ENCODE data around the gene B4GALNT4. TPM values are rescaled to one million over a fixed set of nuclear protein-coding genes. Genes with fewer than 3 reads are reported as not detected.
"Not testable (repeated sequence)": the region's sequence is repeated elsewhere in the genome, so short reads cannot be mapped to it uniquely, and the experiment has no call there.

Gene B4GALNT4, protein sequence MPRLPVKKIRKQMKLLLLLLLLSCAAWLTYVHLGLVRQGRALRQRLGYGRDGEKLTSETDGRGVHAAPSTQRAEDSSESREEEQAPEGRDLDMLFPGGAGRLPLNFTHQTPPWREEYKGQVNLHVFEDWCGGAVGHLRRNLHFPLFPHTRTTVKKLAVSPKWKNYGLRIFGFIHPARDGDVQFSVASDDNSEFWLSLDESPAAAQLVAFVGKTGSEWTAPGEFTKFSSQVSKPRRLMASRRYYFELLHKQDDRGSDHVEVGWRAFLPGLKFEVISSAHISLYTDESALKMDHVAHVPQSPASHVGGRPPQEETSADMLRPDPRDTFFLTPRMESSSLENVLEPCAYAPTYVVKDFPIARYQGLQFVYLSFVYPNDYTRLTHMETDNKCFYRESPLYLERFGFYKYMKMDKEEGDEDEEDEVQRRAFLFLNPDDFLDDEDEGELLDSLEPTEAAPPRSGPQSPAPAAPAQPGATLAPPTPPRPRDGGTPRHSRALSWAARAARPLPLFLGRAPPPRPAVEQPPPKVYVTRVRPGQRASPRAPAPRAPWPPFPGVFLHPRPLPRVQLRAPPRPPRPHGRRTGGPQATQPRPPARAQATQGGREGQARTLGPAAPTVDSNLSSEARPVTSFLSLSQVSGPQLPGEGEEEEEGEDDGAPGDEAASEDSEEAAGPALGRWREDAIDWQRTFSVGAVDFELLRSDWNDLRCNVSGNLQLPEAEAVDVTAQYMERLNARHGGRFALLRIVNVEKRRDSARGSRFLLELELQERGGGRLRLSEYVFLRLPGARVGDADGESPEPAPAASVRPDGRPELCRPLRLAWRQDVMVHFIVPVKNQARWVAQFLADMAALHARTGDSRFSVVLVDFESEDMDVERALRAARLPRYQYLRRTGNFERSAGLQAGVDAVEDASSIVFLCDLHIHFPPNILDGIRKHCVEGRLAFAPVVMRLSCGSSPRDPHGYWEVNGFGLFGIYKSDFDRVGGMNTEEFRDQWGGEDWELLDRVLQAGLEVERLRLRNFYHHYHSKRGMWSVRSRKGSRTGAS
- total RNA-seq (2014; rRNA removed; shearing (Covaris generic); ENCODE audit: low replicate concordance), result 27.5 and 49.8 TPM in 2 replicates

- Histone ChIP-seq H3K36me3 (peaks cover 15% of the 10 kb centered on the region), H3K9me3 (no peaks in the 10 kb centered on the region), H3K4me3 (peak within 1 kb of the TSS; percentile 53), H3K27me3 (0 out of 2 replicates have a peak, but pooled peaks cover 4% of the 10 kb centered on the region)
- peak; percentile 63 for DNase-seq
Measured at GRCh38 chr11:369336-370018, at the start of gene B4GALNT4. Gene B4GALNT4 (plus strand): TSS chr11:369499. CDS start chr11:369804, 305 bp downstream.

DNA sequence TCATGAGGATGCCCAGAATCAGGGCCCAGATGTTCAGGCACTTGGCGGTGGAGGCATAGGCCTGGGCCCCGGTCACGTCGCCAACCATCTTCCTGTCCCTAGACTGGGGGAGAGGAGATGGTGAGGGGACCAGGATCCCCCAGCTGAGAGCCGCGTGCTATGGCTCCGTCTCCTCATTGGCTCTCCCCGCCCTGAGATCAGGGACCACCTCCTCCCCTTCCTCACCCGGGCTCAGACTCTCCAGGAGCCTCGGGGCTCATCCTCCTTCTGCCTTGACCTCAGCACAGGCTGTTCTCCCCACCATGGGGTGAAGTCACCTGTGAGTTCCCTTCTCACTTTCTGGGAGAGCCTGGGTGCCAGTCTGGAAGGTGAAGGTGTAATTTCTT is 49.4 kb upstream of the B4GALNT4 start:
- peaks cover 20% of the 10 kb centered on the region for H3K36me3 ChIP-seq
- peak overlapping the region; percentile 97 for H3K4me3 ChIP-seq
- not testable (repeated sequence) for H3K9me3 ChIP-seq, DNase-seq, H3K27me3 ChIP-seq

- Histone ChIP-seq H3K9me3 (no peaks in the 10 kb centered on the region), H3K4me3 (no peak overlapping the region), H3K27me3 (no peaks in the 10 kb centered on the region), H3K36me3 (peaks cover 4% of the 10 kb centered on the region)
- DNase-seq, result no peak
Measured at GRCh38 chr11:324156-324555, 45.1 kb upstream of the B4GALNT4 start.

GRCh38 chr11:324593-325517 is 44.4 kb upstream of the B4GALNT4 start:
- not testable (repeated sequence) for DNase-seq, H3K4me3 ChIP-seq, H3K9me3 ChIP-seq

GRCh38 chr11:325796-326591 is 43.3 kb upstream of the B4GALNT4 start:
- DNase-seq, result no peak
- Histone ChIP-seq H3K27me3 (no peaks in the 10 kb centered on the region), H3K4me3 (no peak overlapping the region), H3K9me3 (no peaks in the 10 kb centered on the region), H3K36me3 (no peaks in the 10 kb centered on the region)

More at GRCh38 chr11:324593-325517, 44.4 kb upstream of the B4GALNT4 start:
- not testable (repeated sequence) for H3K27me3 ChIP-seq, H3K36me3 ChIP-seq

DNA sequence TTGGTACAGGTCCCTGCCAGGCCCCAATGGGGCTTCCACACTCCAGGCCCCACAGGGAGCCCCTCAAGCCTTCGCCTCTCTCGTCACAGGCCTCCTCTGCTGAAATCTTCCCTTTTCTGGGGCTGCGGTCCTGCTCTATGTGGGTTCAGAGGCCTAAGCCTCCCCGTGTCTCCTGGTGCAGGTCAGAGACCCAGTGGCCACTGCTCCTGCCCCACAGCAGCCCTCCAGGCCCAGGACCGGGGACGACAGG is 42.8 kb upstream of the B4GALNT4 start:
- H3K27me3 ChIP-seq, result no peaks in the 10 kb centered on the region
- H3K36me3 ChIP-seq, result no peaks in the 10 kb centered on the region
- no peak overlapping the region for H3K4me3 ChIP-seq
- DNase-seq, result no peak
- H3K9me3 ChIP-seq, result peaks cover 2% of the 10 kb centered on the region; the same call in 1 of the 2 replicates

- no peak for DNase-seq
- H3K9me3 ChIP-seq, result peaks cover 6% of the 10 kb centered on the region
- no peaks in the 10 kb centered on the region for H3K27me3 ChIP-seq
- no peak overlapping the region for H3K4me3 ChIP-seq
- no peaks in the 10 kb centered on the region for H3K36me3 ChIP-seq
Measured at GRCh38 chr11:326842-327580, 42.3 kb upstream of the B4GALNT4 start.

DNA sequence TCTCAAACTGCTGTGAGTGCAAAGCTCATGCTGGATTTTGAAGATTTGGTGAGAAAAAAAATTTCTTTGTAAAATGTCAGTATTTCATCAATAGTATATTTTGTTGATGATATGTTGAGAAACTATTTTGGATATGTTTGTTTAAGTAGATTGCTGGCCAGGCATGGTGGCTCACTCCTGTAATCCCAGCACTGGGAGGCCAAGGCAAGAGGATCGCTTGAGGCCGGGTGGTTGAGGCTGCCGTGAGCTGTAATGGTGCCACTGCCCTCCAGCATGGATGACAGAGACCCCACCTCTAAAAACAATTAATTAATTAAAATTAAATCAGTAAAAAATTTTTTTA is 41.7 kb upstream of the B4GALNT4 start:
- DNase-seq, result no peak
- Histone ChIP-seq H3K9me3 (peaks cover 6% of the 10 kb centered on the region), H3K4me3 (no peak overlapping the region), H3K36me3 (no peaks in the 10 kb centered on the region), H3K27me3 (no peaks in the 10 kb centered on the region)

DNA sequence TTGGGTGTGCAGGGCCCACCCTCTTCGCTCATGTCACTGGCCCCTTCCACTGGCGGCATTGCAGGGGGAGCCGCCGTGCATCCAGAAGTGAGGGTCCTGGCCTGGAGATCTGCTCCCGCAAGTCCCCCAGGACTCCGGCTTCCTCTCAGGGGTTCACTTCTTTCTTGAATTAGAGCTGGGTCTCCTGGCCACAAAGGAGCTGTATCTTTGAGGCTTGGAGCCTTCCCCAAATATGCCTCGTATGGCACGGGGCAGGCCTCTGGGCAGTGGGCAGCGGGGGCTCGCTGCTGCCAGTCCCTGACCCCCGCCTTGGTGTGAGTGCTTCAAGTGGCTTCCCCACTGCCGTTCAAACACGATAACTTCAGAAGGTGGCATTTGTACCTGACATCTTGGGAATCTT is 41.3 kb upstream of the B4GALNT4 start:
- H3K36me3 ChIP-seq, result no peaks in the 10 kb centered on the region
- no peak for DNase-seq
- no peaks in the 10 kb centered on the region for H3K27me3 ChIP-seq
- H3K9me3 ChIP-seq, result peaks cover 6% of the 10 kb centered on the region
- no peak overlapping the region for H3K4me3 ChIP-seq

GRCh38 chr11:328516-329100 is 40.7 kb upstream of the B4GALNT4 start:
- H3K9me3 ChIP-seq, H3K27me3 ChIP-seq, H3K4me3 ChIP-seq, H3K36me3 ChIP-seq, DNase-seq: not testable (repeated sequence)

GRCh38 chr11:329886-330253 is 39.4 kb upstream of the B4GALNT4 start:
- no peak for DNase-seq
- no peak overlapping the region for H3K4me3 ChIP-seq
- H3K36me3 ChIP-seq, result no peaks in the 10 kb centered on the region
- no peaks in the 10 kb centered on the region for H3K27me3 ChIP-seq
- peaks cover 6% of the 10 kb centered on the region for H3K9me3 ChIP-seq

- H3K36me3 ChIP-seq, result no peaks in the 10 kb centered on the region
- H3K4me3 ChIP-seq, result no peak overlapping the region
- DNase-seq, result no peak
- peaks cover 6% of the 10 kb centered on the region for H3K9me3 ChIP-seq
- H3K27me3 ChIP-seq, result no peaks in the 10 kb centered on the region
Measured at GRCh38 chr11:330307-330693, 39.0 kb upstream of the B4GALNT4 start.

- H3K9me3 ChIP-seq, result peaks cover 6% of the 10 kb centered on the region
- no peak for DNase-seq
- no peaks in the 10 kb centered on the region for H3K27me3 ChIP-seq
- H3K4me3 ChIP-seq, result no peak overlapping the region
- H3K36me3 ChIP-seq, result no peaks in the 10 kb centered on the region
Measured at GRCh38 chr11:330694-331357, 38.5 kb upstream of the B4GALNT4 start.
